RWPE2 (cell line): ENCODE results near the gene PLPPR5.

Experiments
- ATAC-seq: fragments of 200-7000 bp; cut with Tn5 transposase; 3 replicates; pipeline ENCODE4 v1.9.1; 2021; ENCODE audit warnings: low read depth
- DNase-seq: peaks from one replicate; pipeline ENCODE4 v3.0.0-alpha.2; 2020; ENCODE audit warnings: low spot score
- H3K27ac ChIP-seq: fragments of 450-650 bp; 2 replicates; pipeline ENCODE4 v1.5.1; 2017; ENCODE audit warnings: mild to moderate bottlenecking; ENCODE audit not compliant: poor library complexity, severe bottlenecking
- H3K27me3 ChIP-seq: fragments of 250-450 bp; sonication (Bioruptor Pico); 2 replicates; pipeline ENCODE4 v1.5.1; 2021; ENCODE audit warnings: mild to moderate bottlenecking, moderate library complexity; ENCODE audit not compliant: insufficient read depth, poor library complexity, severe bottlenecking
- H3K36me3 ChIP-seq: fragments of 250-450 bp; sonication (Bioruptor Pico); 2 replicates; pipeline ENCODE4 v1.5.1; 2020; ENCODE audit warnings: low read depth, mild to moderate bottlenecking, moderate library complexity
- H3K4me1 ChIP-seq: fragments of 250-450 bp; sonication (Bioruptor Pico); 2 replicates; pipeline ENCODE4 v1.5.1; 2021; ENCODE audit warnings: mild to moderate bottlenecking, moderate library complexity; ENCODE audit not compliant: insufficient read depth, poor library complexity, severe bottlenecking
- H3K4me3 ChIP-seq: fragments of 250-450 bp; sonication (Bioruptor Pico); 2 replicates; pipeline ENCODE4 v1.5.1; 2021; ENCODE audit warnings: mild to moderate bottlenecking, moderate library complexity; ENCODE audit not compliant: severe bottlenecking
- H3K9me3 ChIP-seq: fragments of 250-450 bp; sonication (Bioruptor Pico); 2 replicates; pipeline ENCODE4 v1.5.1; 2021; ENCODE audit warnings: mild to moderate bottlenecking, moderate library complexity; ENCODE audit not compliant: severe bottlenecking
- CTCF ChIP-seq: fragments of 450-650 bp; IDR thresholded peaks from one replicate; pipeline ENCODE4 v1.5.1; 2017; ENCODE audit warnings: mild to moderate bottlenecking, moderate library complexity; ENCODE audit not compliant: poor library complexity, severe bottlenecking

PLPPR5 gene

GRCh38 chr1:98975113-98975512 is 29.5 kb downstream of the PLPPR5 start:
- no peak for DNase-seq
- H3K4me1 ChIP-seq: no peaks in the 10 kb centered on the region
- no peaks in the 10 kb centered on the region for H3K9me3 ChIP-seq
- ATAC-seq: peak; percentile 50; the same call in 2 of the 3 replicates
- H3K27me3 ChIP-seq: no peaks in the 10 kb centered on the region
- H3K27ac ChIP-seq: no peak overlapping the region
- TF ChIP-seq CTCF: no peak
- H3K36me3 ChIP-seq: no peaks in the 10 kb centered on the region
- no peak overlapping the region for H3K4me3 ChIP-seq

GRCh38 chr1:98969798-98970490 is 34.7 kb downstream of the PLPPR5 start:
- TF ChIP-seq CTCF: no peak
- Histone ChIP-seq H3K4me1 (no peaks in the 10 kb centered on the region), H3K36me3 (no peaks in the 10 kb centered on the region), H3K4me3 (no peak overlapping the region), H3K27ac (no peak overlapping the region), H3K9me3 (no peaks in the 10 kb centered on the region), H3K27me3 (no peaks in the 10 kb centered on the region)
- no peak for ATAC-seq
- DNase-seq: no peak

GRCh38 chr1:98967122-98967521 is 37.5 kb downstream of the PLPPR5 start:
- no peak for TF ChIP-seq CTCF
- Histone ChIP-seq H3K27ac (no peak overlapping the region), H3K36me3 (no peaks in the 10 kb centered on the region), H3K4me3 (no peak overlapping the region), H3K4me1 (no peaks in the 10 kb centered on the region), H3K27me3 (no peaks in the 10 kb centered on the region), H3K9me3 (no peaks in the 10 kb centered on the region)
- DNase-seq (no peak), ATAC-seq (no peak)

GRCh38 chr1:98965394-98965793 is 39.3 kb downstream of the PLPPR5 start:
- DNase-seq: no peak
- Histone ChIP-seq H3K27ac (no peak overlapping the region), H3K27me3 (no peaks in the 10 kb centered on the region), H3K36me3 (no peaks in the 10 kb centered on the region), H3K4me3 (no peak overlapping the region), H3K4me1 (no peaks in the 10 kb centered on the region), H3K9me3 (no peaks in the 10 kb centered on the region)
- 0 out of 3 replicates have a peak, but pooled peaks have one; percentile 38 for ATAC-seq
- TF ChIP-seq CTCF: no peak

GRCh38 chr1:98964198-98964597 is 40.5 kb downstream of the PLPPR5 start:
- ATAC-seq: no peak
- Histone ChIP-seq H3K4me3 (no peak overlapping the region), H3K27me3 (no peaks in the 10 kb centered on the region), H3K4me1 (no peaks in the 10 kb centered on the region), H3K36me3 (no peaks in the 10 kb centered on the region), H3K9me3 (no peaks in the 10 kb centered on the region), H3K27ac (no peak overlapping the region)
- no peak for DNase-seq
- TF ChIP-seq CTCF: no peak
